ENCODE measurements around the gene SEC24C.

GRCh38 chr10:73782749-73783085, 38.5 kb downstream of the SEC24C start:
- TF ChIP-seq GATA2 (IDR thresholded peaks at IDR 0.05; ENCODE audit: low read depth, low read length) = no peak
- TF ChIP-seq GATA3 (IDR thresholded peaks at IDR 0.05; ENCODE audit: low read depth, low read length) = no peak

Data from SH-SY5Y (cell line).